Measurements from ENCODE around the gene COLEC12.
"Not testable (repeated sequence)": the region's sequence is repeated elsewhere in the genome, so short reads cannot be mapped to it uniquely, and the experiment has no call there.

COLEC12 gene

GRCh38 chr18:312415-312814 lies 188.1 kb downstream of the COLEC12 start:
- Mint-ChIP-seq H3K27me3 (peaks cover 6% of the 10 kb centered on the region), H3K27ac (no peak overlapping the region), H3K4me3 (no peak overlapping the region), H3K4me1 (no peaks in the 10 kb centered on the region), H3K9me3 (no peaks in the 10 kb centered on the region), H3K36me3 (no peaks in the 10 kb centered on the region)
- DNase-seq (ENCODE audit: low spot score in 2 of 2) (no peak), ATAC-seq (ENCODE audit: low read depth) (no peak)

GRCh38 chr18:310042-310441 lies 190.5 kb downstream of the COLEC12 start:
- Mint-ChIP-seq H3K27me3 (peaks cover 13% of the 10 kb centered on the region), H3K36me3 (no peaks in the 10 kb centered on the region), H3K9me3 (no peaks in the 10 kb centered on the region), H3K4me3 (no peak overlapping the region), H3K27ac (no peak overlapping the region), H3K4me1 (no peaks in the 10 kb centered on the region)
- DNase-seq (ENCODE audit: low spot score in 2 of 2) (no peak), ATAC-seq (ENCODE audit: low read depth) (no peak)

- not testable (repeated sequence) for H3K9me3 Mint-ChIP-seq; H3K4me3 Mint-ChIP-seq; H3K4me1 Mint-ChIP-seq; DNase-seq (ENCODE audit: low spot score in 2 of 2); H3K36me3 Mint-ChIP-seq; H3K27ac Mint-ChIP-seq; ATAC-seq (ENCODE audit: low read depth)
- peaks cover 17% of the 10 kb centered on the region for H3K27me3 Mint-ChIP-seq
These were observed 192.4 kb downstream of the COLEC12 start for GRCh38 chr18:308086-308485.

- no peaks in the 10 kb centered on the region for H3K4me1 Mint-ChIP-seq
- peaks cover 17% of the 10 kb centered on the region for H3K27me3 Mint-ChIP-seq
- ATAC-seq (ENCODE audit: low read depth) (no peak), DNase-seq (ENCODE audit: low spot score in 2 of 2) (no peak)
- no peak overlapping the region for H3K27ac Mint-ChIP-seq
- no peak overlapping the region for H3K4me3 Mint-ChIP-seq
- H3K9me3 Mint-ChIP-seq = no peaks in the 10 kb centered on the region
- no peaks in the 10 kb centered on the region for H3K36me3 Mint-ChIP-seq
These were observed 193.8 kb downstream of the COLEC12 start for GRCh38 chr18:306608-307255.

- Mint-ChIP-seq H3K4me1 (no peaks in the 10 kb centered on the region), H3K9me3 (peaks cover 1% of the 10 kb centered on the region), H3K4me3 (no peak overlapping the region), H3K27me3 (peaks cover 15% of the 10 kb centered on the region), H3K27ac (no peak overlapping the region), H3K36me3 (no peaks in the 10 kb centered on the region)
- no peak for DNase-seq (ENCODE audit: low spot score in 2 of 2)
- ATAC-seq (ENCODE audit: low read depth) = no peak
These were observed 195.4 kb downstream of the COLEC12 start for GRCh38 chr18:305003-305501.

- Mint-ChIP-seq H3K36me3 (no peaks in the 10 kb centered on the region), H3K4me3 (no peak overlapping the region), H3K4me1 (no peaks in the 10 kb centered on the region), H3K9me3 (peaks cover 1% of the 10 kb centered on the region), H3K27ac (no peak overlapping the region), H3K27me3 (peaks cover 15% of the 10 kb centered on the region)
- ATAC-seq (ENCODE audit: low read depth) (no peak), DNase-seq (ENCODE audit: low spot score in 2 of 2) (no peak)
These were observed 196.9 kb downstream of the COLEC12 start for GRCh38 chr18:303607-304006.

GRCh38 chr18:303011-303410 lies 197.5 kb downstream of the COLEC12 start:
- H3K27me3 Mint-ChIP-seq = peaks cover 13% of the 10 kb centered on the region
- H3K4me1 Mint-ChIP-seq = no peaks in the 10 kb centered on the region
- no peaks in the 10 kb centered on the region for H3K36me3 Mint-ChIP-seq
- no peak for DNase-seq (ENCODE audit: low spot score in 2 of 2)
- H3K4me3 Mint-ChIP-seq = no peak overlapping the region
- peaks cover 1% of the 10 kb centered on the region for H3K9me3 Mint-ChIP-seq
- ATAC-seq (ENCODE audit: low read depth) = no peak
- no peak overlapping the region for H3K27ac Mint-ChIP-seq

GRCh38 chr18:302097-302496 lies 198.4 kb downstream of the COLEC12 start:
- peaks cover 1% of the 10 kb centered on the region for H3K9me3 Mint-ChIP-seq
- no peak overlapping the region for H3K27ac Mint-ChIP-seq
- peaks cover 11% of the 10 kb centered on the region for H3K27me3 Mint-ChIP-seq
- H3K4me1 Mint-ChIP-seq = no peaks in the 10 kb centered on the region
- no peak overlapping the region for H3K4me3 Mint-ChIP-seq
- DNase-seq (ENCODE audit: low spot score in 2 of 2) (no peak), ATAC-seq (ENCODE audit: low read depth) (no peak)
- no peaks in the 10 kb centered on the region for H3K36me3 Mint-ChIP-seq

- Mint-ChIP-seq H3K4me1 (no peaks in the 10 kb centered on the region), H3K9me3 (peaks cover 5% of the 10 kb centered on the region), H3K4me3 (no peak overlapping the region), H3K27ac (no peak overlapping the region), H3K36me3 (no peaks in the 10 kb centered on the region), H3K27me3 (peaks cover 1% of the 10 kb centered on the region)
- DNase-seq (ENCODE audit: low spot score in 2 of 2) = no peak
- ATAC-seq (ENCODE audit: low read depth) = no peak
These were observed 202.6 kb downstream of the COLEC12 start for GRCh38 chr18:297936-298335.

GRCh38 chr18:295756-296490 lies 204.6 kb downstream of the COLEC12 start:
- Mint-ChIP-seq H3K27me3 (peaks cover 1% of the 10 kb centered on the region), H3K27ac (no peak overlapping the region), H3K4me1 (no peaks in the 10 kb centered on the region), H3K9me3 (peaks cover 5% of the 10 kb centered on the region), H3K36me3 (no peaks in the 10 kb centered on the region), H3K4me3 (no peak overlapping the region)
- ATAC-seq (ENCODE audit: low read depth) (no peak), DNase-seq (ENCODE audit: low spot score in 2 of 2) (no peak)

- Mint-ChIP-seq H3K4me3 (no peak overlapping the region), H3K27me3 (peaks cover 2% of the 10 kb centered on the region), H3K27ac (no peak overlapping the region), H3K9me3 (peaks cover 4% of the 10 kb centered on the region), H3K4me1 (no peaks in the 10 kb centered on the region), H3K36me3 (no peaks in the 10 kb centered on the region)
- ATAC-seq (ENCODE audit: low read depth) (no peak), DNase-seq (ENCODE audit: low spot score in 2 of 2) (no peak)
These were observed 205.9 kb downstream of the COLEC12 start for GRCh38 chr18:294566-294965.

- DNase-seq (ENCODE audit: low spot score in 2 of 2) (no peak), ATAC-seq (ENCODE audit: low read depth) (no peak)
- H3K27me3 Mint-ChIP-seq = peaks cover 2% of the 10 kb centered on the region
- H3K4me1 Mint-ChIP-seq = no peaks in the 10 kb centered on the region
- H3K9me3 Mint-ChIP-seq = peaks cover 4% of the 10 kb centered on the region
- no peak overlapping the region for H3K27ac Mint-ChIP-seq
- no peaks in the 10 kb centered on the region for H3K36me3 Mint-ChIP-seq
- no peak overlapping the region for H3K4me3 Mint-ChIP-seq
These were observed 207.0 kb downstream of the COLEC12 start for GRCh38 chr18:293536-293935.

- ATAC-seq (ENCODE audit: low read depth) = no peak
- Mint-ChIP-seq H3K4me3 (no peak overlapping the region), H3K9me3 (peaks cover 4% of the 10 kb centered on the region), H3K27ac (no peak overlapping the region), H3K36me3 (no peaks in the 10 kb centered on the region), H3K4me1 (no peaks in the 10 kb centered on the region), H3K27me3 (peaks cover 2% of the 10 kb centered on the region)
- DNase-seq (ENCODE audit: low spot score in 2 of 2) = no peak
These were observed 208.2 kb downstream of the COLEC12 start for GRCh38 chr18:292271-292670.

- not testable (repeated sequence) for H3K4me3 Mint-ChIP-seq; DNase-seq (ENCODE audit: low spot score in 2 of 2); H3K4me1 Mint-ChIP-seq; H3K27me3 Mint-ChIP-seq; ATAC-seq (ENCODE audit: low read depth); H3K27ac Mint-ChIP-seq; H3K36me3 Mint-ChIP-seq; H3K9me3 Mint-ChIP-seq
These were observed 210.5 kb downstream of the COLEC12 start for GRCh38 chr18:289970-290369.

- no peak overlapping the region for H3K27ac Mint-ChIP-seq
- H3K4me3 Mint-ChIP-seq = no peak overlapping the region
- ATAC-seq (ENCODE audit: low read depth) (no peak), DNase-seq (ENCODE audit: low spot score in 2 of 2) (no peak)
- H3K4me1 Mint-ChIP-seq = peaks cover 2% of the 10 kb centered on the region
- no peaks in the 10 kb centered on the region for H3K9me3 Mint-ChIP-seq
- H3K36me3 Mint-ChIP-seq = no peaks in the 10 kb centered on the region
- peaks cover 2% of the 10 kb centered on the region for H3K27me3 Mint-ChIP-seq
These were observed 211.5 kb downstream of the COLEC12 start for GRCh38 chr18:289026-289425.

Data from memory B cell (primary cell).